Loucy (cell line): Measurements from ENCODE around the gene NBEA.

ENCODE experiments used
- CTCF ChIP-seq: fragments of 200-600 bp; sonication (generic); conservative IDR thresholded peaks from 2 replicates; pipeline ENCODE4 v1.5.1; 2014; ENCODE audit warnings: mild to moderate bottlenecking, antibody characterized with exemption, low read length
- EZH2phosphoT487 ChIP-seq: fragments of 200-600 bp; IDR thresholded peaks from 2 replicates; pipeline ENCODE4 v1.6.1; 2018; ENCODE audit warnings: antibody characterized with exemption, mild to moderate bottlenecking, moderate library complexity, borderline replicate concordance

- TF ChIP-seq EZH2phosphoT487 (no peak), CTCF (no peak)
These were observed 619.5 kb downstream of the NBEA start for GRCh38 chr13:35561540-35561939.
